Measurements from ENCODE around the gene SPATA6L. TPM values are rescaled to one million over a fixed set of nuclear protein-coding genes. Genes with fewer than 3 reads are reported as not detected.

Gene SPATA6L
- total RNA-seq, 4 donors from 2014 or later: 1.3 to 3.5 (median 2.3) TPM

GRCh38 chr9:4573634-4574389, 92.5 kb downstream of the SPATA6L start:
- no peak overlapping the region for H3K4me3 ChIP-seq (ENCODE audit: low read depth, poor library complexity, severe bottlenecking)
- WGBS, 2 donors: 86 to 87% methylated on average over 5 of the region's 5 CpGs
- no peak for DNase-seq (ENCODE audit: low spot score in 2 of 2)
- intact Hi-C loops (cut with DNase I; ENCODE audit: low total_unique reads): no loop called here
- no peak for TF ChIP-seq CTCF (IDR thresholded peaks at IDR 0.05)
- no peak for TF ChIP-seq POLR2A (IDR thresholded peaks at IDR 0.05)

- WGBS, 2 donors: 83 to 95% methylated on average over 4 of the region's 4 CpGs
- no peak for TF ChIP-seq POLR2A (IDR thresholded peaks at IDR 0.05)
- no peak for TF ChIP-seq CTCF (IDR thresholded peaks at IDR 0.05)
- intact Hi-C loops (cut with DNase I; ENCODE audit: low total_unique reads): no loop called here
- no peak overlapping the region for H3K4me3 ChIP-seq (ENCODE audit: low read depth, poor library complexity, severe bottlenecking)
- DNase-seq (ENCODE audit: low spot score in 2 of 2): no peak
Measured at GRCh38 chr9:4573176-4573575, 93.1 kb downstream of the SPATA6L start.

GRCh38 chr9:4572184-4572826, 94.0 kb downstream of the SPATA6L start:
- intact Hi-C loops (cut with DNase I; ENCODE audit: low total_unique reads): no loop called here
- no peak for DNase-seq (ENCODE audit: low spot score in 2 of 2)
- TF ChIP-seq CTCF (IDR thresholded peaks at IDR 0.05) (no peak), POLR2A (IDR thresholded peaks at IDR 0.05) (no peak)
- no peak overlapping the region for H3K4me3 ChIP-seq (ENCODE audit: low read depth, poor library complexity, severe bottlenecking)
- 50 to 56% methylated on average over 5 of the region's 5 CpGs for WGBS, 2 donors

- TF ChIP-seq POLR2A (IDR thresholded peaks at IDR 0.05): no peak
- no peak for TF ChIP-seq CTCF (IDR thresholded peaks at IDR 0.05)
- intact Hi-C loops (cut with DNase I; ENCODE audit: low total_unique reads): no loop called here
- no peak for DNase-seq (ENCODE audit: low spot score in 2 of 2)
- no peak overlapping the region for H3K4me3 ChIP-seq (ENCODE audit: low read depth, poor library complexity, severe bottlenecking)
Measured at GRCh38 chr9:4569101-4569500, 97.2 kb downstream of the SPATA6L start.

GRCh38 chr9:4567601-4568000, 98.7 kb downstream of the SPATA6L start:
- no peak overlapping the region for H3K4me3 ChIP-seq (ENCODE audit: low read depth, poor library complexity, severe bottlenecking)
- 88 to 90% methylated on average over 8 of the region's 8 CpGs for WGBS, 2 donors
- DNase-seq (ENCODE audit: low spot score in 2 of 2): no peak
- TF ChIP-seq POLR2A (IDR thresholded peaks at IDR 0.05): no peak
- TF ChIP-seq CTCF (IDR thresholded peaks at IDR 0.05): no peak
- intact Hi-C loops (cut with DNase I; ENCODE audit: low total_unique reads): no loop called here

All from lower leg skin (tissue), 4 donors.